GM18868 (cell line): ENCODE data around the gene CD33.
"Not testable (repeated sequence)": the region's sequence is repeated elsewhere in the genome, so short reads cannot be mapped to it uniquely, and the experiment has no call there.

ENCODE experiments used
- ATAC-seq: cut with Tn5 transposase; IDR thresholded peaks from one replicate; pipeline ENCODE4 v1.9.1; 2021; ENCODE audit warnings: mild to moderate bottlenecking, moderate library complexity; ENCODE audit not compliant: unreplicated experiment

CD33 gene

GRCh38 chr19:51210191-51210784 is 14.6 kb upstream of the CD33 start:
- ATAC-seq: no peak

DNA sequence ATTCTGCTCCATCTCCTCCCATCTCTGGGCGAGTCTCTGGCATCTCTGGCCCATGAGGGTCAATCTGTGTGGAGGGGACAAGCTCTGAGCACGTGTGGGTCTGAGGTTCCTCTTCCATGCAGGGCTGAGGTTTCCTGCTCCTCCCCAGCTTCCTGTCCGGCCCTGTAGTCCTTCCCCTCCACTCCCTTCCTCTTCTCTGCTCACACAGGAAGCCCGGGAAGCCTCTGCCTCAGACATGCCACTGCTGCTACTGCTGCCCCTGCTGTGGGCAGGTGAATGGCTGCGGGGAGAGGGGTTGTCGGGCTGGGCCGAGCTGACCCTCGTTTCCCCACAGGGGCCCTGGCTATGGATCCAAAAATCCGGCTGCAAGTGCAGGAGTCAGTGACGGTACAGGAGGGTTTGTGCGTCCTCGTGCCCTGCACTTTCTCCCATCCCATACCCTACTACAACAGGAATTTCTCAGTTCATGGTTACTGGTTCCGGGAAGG is 14.0 kb upstream of the CD33 start:
- not testable (repeated sequence) for ATAC-seq

- no peak for ATAC-seq
Observed at GRCh38 chr19:51211833-51212232, 13.0 kb upstream of the CD33 start.

- ATAC-seq: no peak
Observed at GRCh38 chr19:51219307-51219706, 5.6 kb upstream of the CD33 start.

- ATAC-seq: no peak
Observed at GRCh38 chr19:51219971-51220370, 4.9 kb upstream of the CD33 start.

- ATAC-seq: no peak
Observed at GRCh38 chr19:51220996-51221395, 3.9 kb upstream of the CD33 start.

DNA sequence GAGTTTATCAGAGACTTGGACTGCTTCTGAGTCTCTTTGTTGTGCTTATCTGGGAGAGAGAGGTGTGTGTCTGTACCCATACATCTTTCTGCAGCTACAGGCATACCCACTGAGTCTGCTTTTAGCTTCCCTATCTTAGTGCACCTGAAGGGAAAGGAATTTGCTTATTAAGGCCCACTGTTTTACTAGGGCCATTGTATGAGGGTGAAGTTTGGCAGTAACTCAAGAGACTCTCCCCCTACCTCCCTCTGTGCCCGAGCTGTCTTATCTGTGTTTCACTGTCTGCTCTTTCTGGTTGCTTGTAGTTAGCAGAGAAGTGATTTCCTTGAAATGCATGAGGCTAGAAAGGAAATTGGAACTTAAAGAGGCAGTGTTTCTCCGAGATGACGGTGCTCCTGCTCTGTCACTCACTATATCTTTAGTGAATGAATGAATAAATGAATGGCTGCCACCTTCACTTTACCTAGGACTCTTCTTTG is 678 bp upstream of the CD33 start:
- no peak for ATAC-seq

GRCh38 chr19:51226067-51226466 is 1.2 kb downstream of the CD33 start:
- no peak for ATAC-seq

DNA sequence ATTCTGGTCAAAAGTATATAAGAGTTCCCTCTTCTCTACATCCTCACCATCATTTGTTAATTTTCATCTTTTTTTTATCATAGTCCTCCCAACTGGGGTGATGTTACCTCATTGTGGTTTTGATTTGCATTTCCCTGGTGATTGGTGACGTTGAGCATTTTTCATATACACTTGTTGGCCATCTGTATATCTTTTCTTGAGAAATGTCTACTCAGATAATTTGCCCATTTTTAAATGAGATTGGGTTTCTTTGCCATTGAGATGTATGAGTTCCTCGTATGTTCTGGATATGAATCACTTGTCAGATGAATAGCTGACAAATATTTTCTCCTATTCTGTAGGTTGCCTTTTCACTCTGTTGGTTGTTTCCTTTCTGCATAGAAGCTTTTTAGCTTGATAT is 2.4 kb downstream of the CD33 start:
- ATAC-seq: no peak

- ATAC-seq: no peak
Observed at GRCh38 chr19:51227966-51228365, 3.1 kb downstream of the CD33 start.

DNA sequence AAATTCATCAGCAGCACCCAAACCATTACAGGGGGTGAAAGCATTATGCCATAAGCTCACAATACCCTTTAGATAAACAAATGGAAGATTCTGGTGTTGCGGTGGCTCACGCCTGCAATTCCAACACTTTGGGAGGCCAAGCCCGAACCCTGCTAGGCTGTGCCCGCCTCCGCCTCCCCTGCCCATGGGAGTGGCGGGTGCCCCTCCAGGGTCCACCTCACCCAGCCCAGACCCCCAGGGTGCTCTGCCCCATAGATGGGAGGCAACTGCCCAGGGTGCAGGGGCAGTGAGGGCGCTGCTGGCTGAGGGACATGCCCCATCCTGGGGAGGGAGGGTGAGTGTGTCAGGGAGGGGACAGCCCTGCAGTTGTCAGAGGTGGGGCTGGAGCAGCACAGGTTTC is 16.0 kb downstream of the CD33 start:
- ATAC-seq: no peak

- no peak for ATAC-seq
Observed at GRCh38 chr19:51242881-51243630, 18.2 kb downstream of the CD33 start.

DNA sequence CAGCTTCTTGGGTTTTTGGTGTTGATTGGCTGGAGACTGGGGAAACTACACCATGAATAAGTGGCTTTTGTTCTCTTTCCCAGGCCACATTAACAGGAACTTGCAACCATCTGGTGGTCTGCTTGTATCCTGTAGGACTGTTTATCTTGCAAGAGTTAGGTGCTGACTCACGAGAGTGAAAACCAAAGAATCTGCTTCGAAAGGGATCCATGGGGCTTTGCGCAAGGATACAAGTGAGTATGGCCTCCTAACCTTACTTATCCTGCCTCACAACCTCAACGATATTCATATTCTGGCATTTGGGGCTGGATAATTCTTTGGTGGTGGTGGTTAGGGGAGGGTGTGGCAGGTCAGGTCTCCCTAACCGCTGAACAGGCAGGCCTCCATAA is 21.3 kb downstream of the CD33 start:
- no peak for ATAC-seq

- ATAC-seq: no peak
Observed at GRCh38 chr19:51247972-51248590, 23.2 kb downstream of the CD33 start.

DNA sequence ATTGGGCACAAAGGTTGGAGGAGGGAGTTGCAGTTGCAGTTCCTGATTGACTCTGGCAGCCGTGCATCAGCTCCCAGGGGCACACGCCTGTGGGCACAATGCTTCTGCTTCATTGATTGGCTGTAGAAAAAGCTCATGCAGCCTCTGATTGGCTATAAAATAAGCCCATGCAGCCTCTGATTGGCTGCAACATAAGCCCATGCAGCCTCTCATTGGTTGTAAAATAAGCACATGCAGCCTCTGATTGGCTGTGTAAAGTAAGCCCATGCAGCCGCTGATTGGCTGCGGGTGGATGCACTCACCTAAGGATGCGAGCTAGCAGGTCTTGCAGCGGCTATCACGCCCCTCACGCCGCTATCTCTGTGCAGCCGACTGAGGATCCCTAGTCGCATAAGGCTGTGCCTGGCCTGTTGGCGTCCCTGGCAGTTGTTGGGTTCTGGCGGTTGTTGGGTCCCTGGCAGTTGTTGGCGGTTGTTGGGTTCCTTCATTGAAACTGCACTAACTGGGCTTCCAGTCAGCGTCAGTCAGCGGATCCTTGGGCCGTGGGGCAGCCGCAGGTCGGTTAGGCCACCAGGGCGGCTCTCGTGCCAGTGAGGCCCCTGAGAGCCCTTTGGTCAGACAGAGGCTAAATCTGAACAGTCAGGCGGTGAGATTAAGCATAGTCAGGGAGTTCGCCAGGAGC is 26.0 kb downstream of the CD33 start, which contains the start of gene SIGLECL1:
TSS of gene SIGLECL1 (plus strand) at position 295 of the 682 bp plus-strand sequence. CDS start 12,993 bp downstream, outside the sequence.
- no peak for ATAC-seq

DNA sequence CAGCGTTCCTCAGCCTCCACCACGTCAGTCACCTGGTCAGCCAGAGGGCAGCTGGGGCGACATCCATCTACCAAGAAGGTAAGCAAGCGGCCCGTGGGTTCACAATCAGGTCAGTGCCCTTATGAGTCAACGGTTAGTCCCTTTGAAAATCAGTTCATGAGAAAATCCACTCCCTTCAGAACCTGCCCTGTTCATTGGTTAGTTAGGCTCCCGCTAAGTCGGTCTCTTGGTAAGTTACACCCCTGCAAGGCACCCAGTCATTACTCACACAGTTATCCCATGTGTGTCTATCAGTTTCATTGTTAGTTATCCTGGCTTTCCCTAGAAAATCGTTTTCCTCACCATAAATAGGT is 26.6 kb downstream of the CD33 start:
- no peak for ATAC-seq

DNA sequence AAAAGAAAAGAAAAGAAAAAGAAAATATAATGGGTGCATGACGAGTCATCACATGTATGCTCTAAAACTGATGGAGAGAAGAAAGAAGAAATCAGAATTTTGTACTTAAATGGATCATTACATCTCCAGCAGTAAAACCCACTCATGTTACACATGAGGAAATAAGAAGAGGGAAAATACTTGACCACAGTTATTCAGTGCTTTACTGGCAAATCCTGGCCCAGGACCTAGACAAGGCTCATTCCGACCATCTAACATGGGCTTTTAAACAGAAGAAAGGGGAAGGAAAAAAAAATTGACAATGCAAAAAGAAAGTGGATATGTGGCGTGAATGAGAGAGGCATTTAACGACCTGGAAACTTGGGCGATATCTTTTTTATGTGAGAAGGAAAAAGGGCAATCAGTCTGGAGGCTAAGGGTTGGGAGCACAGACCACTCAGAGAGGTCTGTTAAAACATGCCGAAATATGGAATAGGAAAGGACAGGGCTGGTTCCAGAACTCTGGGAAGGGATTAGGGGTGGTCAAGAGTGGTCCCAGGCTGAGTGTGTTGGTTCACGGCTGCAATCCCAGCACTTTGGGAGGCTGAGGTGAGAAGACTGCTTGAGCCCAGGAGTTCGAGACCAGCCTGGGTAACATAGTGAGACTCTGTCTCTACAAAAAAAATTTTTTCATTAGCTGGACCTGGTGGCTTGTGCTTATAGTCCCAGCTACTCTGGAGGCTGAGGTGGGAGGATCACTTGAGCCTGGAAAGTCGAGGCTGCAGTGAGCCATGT is 27.6 kb downstream of the CD33 start:
- no peak for ATAC-seq

DNA sequence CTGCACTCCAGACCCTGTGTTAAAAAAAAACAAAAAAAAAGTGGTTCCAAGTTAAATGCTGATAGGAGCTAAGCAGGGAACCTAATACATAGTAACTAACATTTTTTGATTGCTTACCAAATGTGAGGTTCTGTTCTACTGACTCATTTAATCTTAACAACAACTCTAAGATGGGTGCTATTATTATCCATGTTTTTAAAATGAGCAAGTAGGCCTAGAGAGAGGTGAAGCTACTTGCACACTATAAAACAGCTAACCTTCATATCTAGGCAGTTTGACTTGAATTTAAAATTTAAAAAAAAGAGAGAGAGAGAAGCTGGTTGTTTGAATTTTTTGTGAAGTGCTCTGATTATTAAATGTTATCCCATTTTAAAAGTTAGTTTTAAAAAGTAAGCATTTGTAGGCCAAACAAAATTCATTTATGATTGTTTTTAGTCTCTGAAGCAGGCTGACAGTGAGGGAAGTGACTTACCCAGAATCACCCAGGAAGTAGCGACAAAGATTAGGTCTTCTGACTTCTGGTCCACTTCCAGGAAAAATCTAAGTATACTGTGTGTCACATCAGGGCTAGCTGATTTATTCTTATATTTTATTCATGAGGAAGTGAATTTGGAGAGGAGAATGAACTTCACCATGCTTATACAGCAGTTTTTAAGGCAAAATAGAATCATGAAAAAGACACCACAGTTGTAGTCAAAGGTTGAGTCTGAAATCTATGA is 28.4 kb downstream of the CD33 start:
- no peak for ATAC-seq

- ATAC-seq: no peak
Observed at GRCh38 chr19:51256155-51256625, 31.3 kb downstream of the CD33 start.

- ATAC-seq: no peak
Observed at GRCh38 chr19:51257471-51257870, 32.6 kb downstream of the CD33 start.
